CD4-positive, alpha-beta T cell treated with Interleukin-12 subunit alpha and Interleukin-12 subunit beta, for 1 hour (primary cell): Measurements from ENCODE around the gene LRP1B.

ENCODE experiments used
- DNase-seq: peaks from one replicate; pipeline ENCODE4 v3.0.0-alpha.2; 2020

Gene LRP1B

GRCh38 chr2:141728886-141729285 is 401.9 kb downstream of the LRP1B start:
- no peak for DNase-seq

- no peak for DNase-seq
These were observed 402.7 kb downstream of the LRP1B start for GRCh38 chr2:141728142-141728541.

GRCh38 chr2:141724426-141724825 is 406.4 kb downstream of the LRP1B start:
- DNase-seq = no peak

GRCh38 chr2:141723814-141724213 is 407.0 kb downstream of the LRP1B start:
- DNase-seq = no peak

- no peak for DNase-seq
These were observed 410.3 kb downstream of the LRP1B start for GRCh38 chr2:141720476-141720875.

- DNase-seq = no peak
These were observed 416.3 kb downstream of the LRP1B start for GRCh38 chr2:141714496-141714895.

GRCh38 chr2:141711627-141712026 is 419.2 kb downstream of the LRP1B start:
- DNase-seq = no peak

GRCh38 chr2:141710589-141711239 is 420.1 kb downstream of the LRP1B start:
- no peak for DNase-seq

GRCh38 chr2:141709756-141710155 is 421.1 kb downstream of the LRP1B start:
- no peak for DNase-seq

GRCh38 chr2:141707486-141707885 is 423.3 kb downstream of the LRP1B start:
- DNase-seq = no peak

- no peak for DNase-seq
These were observed 426.3 kb downstream of the LRP1B start for GRCh38 chr2:141704541-141704940.

- no peak for DNase-seq
These were observed 427.3 kb downstream of the LRP1B start for GRCh38 chr2:141703501-141703900.

GRCh38 chr2:141701618-141702017 is 429.2 kb downstream of the LRP1B start:
- DNase-seq = no peak

GRCh38 chr2:141699573-141699972 is 431.2 kb downstream of the LRP1B start:
- no peak for DNase-seq

- DNase-seq = no peak
These were observed 432.3 kb downstream of the LRP1B start for GRCh38 chr2:141698500-141698899.

GRCh38 chr2:141697035-141697434 is 433.8 kb downstream of the LRP1B start:
- no peak for DNase-seq

- no peak for DNase-seq
These were observed 436.6 kb downstream of the LRP1B start for GRCh38 chr2:141694180-141694579.

GRCh38 chr2:141692829-141693228 is 438.0 kb downstream of the LRP1B start:
- DNase-seq = no peak

GRCh38 chr2:141676139-141676538 is 454.7 kb downstream of the LRP1B start:
- no peak for DNase-seq

- no peak for DNase-seq
These were observed 464.6 kb downstream of the LRP1B start for GRCh38 chr2:141666191-141666590.

GRCh38 chr2:141660232-141660631 is 470.6 kb downstream of the LRP1B start:
- no peak for DNase-seq

GRCh38 chr2:141654311-141654710 is 476.5 kb downstream of the LRP1B start:
- no peak for DNase-seq

GRCh38 chr2:141653184-141653583 is 477.6 kb downstream of the LRP1B start:
- DNase-seq = no peak

GRCh38 chr2:141652308-141652707 is 478.5 kb downstream of the LRP1B start:
- no peak for DNase-seq

- no peak for DNase-seq
These were observed 483.5 kb downstream of the LRP1B start for GRCh38 chr2:141647353-141647752.
